Adrenal gland (tissue), 12 donors: ENCODE data around the gene GFOD2. TPM values are rescaled to one million over a fixed set of nuclear protein-coding genes. Genes with fewer than 3 reads are reported as not detected.

ENCODE experiments used
- DNase-seq, 7 donors: peaks; one replicate each; pipeline ENCODE4 v3.0.0-alpha.2; 2019 to 2020
- H3K27ac ChIP-seq, 5 donors: fragments of 200-600 bp; sonication (generic) in 4 of 5; 1 replicate in 3 of 5; 2 replicates in 2 of 5; pipeline versions ENCODE4 v1.5.1 to v1.8.0; 2016 to 2020; ENCODE audit warnings: mild to moderate bottlenecking in 1 of 5
- H3K27me3 ChIP-seq: fragments of 200-600 bp; 2 replicates; pipeline ENCODE4 v1.8.0; 2021
- H3K36me3 ChIP-seq, 2 donors: fragments of 200-600 bp; replicated peaks in 1 of 2; 1 replicate in 1 of 2; 2 replicates in 1 of 2; pipeline versions ENCODE4 v1.5.1 to v1.8.0; 2018 to 2022
- H3K4me1 ChIP-seq, 2 donors: fragments of 200-600 bp; replicated peaks in 1 of 2; 1 replicate in 1 of 2; 2 replicates in 1 of 2; pipeline versions ENCODE4 v1.5.1 to v1.8.0; 2018 to 2021
- H3K4me3 ChIP-seq, 4 donors: fragments of 200-600 bp; sonication (generic) in 3 of 4; one replicate each; pipeline ENCODE4 v1.5.1; 2016 to 2018
- H3K9me3 ChIP-seq, 3 donors: fragments of 200-600 bp; sonication (generic) in 1 of 3; replicated peaks in 1 of 3; 1 replicate in 2 of 3; 2 replicates in 1 of 3; pipeline versions ENCODE4 v1.5.1 to v1.8.0; 2016 to 2021
- CTCF ChIP-seq, 6 experiments: fragments of 450-650 bp in 4 of 6; fragments of 200-600 bp in 2 of 6; sonication (generic) in 1 of 6; IDR thresholded peaks; 1 replicate in 5 of 6; 2 replicates in 1 of 6; pipeline versions ENCODE4 v1.5.1 to v1.8.0; 2016 to 2021; ENCODE audit warnings: antibody characterized with exemption in 6 of 6, mild to moderate bottlenecking in 2 of 6, moderate library complexity in 1 of 6
- POLR2A ChIP-seq, 2 donors: fragments of 450-650 bp; IDR thresholded peaks; one replicate each; pipeline ENCODE4 v1.6.1; 2017; ENCODE audit warnings: antibody characterized with exemption in 2 of 2, mild to moderate bottlenecking in 2 of 2, moderate library complexity in 1 of 2
- WGBS, 4 donors: extraction: QIAGEN DNeasy Blood & Tissue Kit in 2 of 4; methylation state at CpG; one replicate each; pipeline versions ENCODE4 v1.1.5 to v1.1.7; 2013 to 2017; 5-methylcytosine and 5-hydroxymethylcytosine counted together
- intact Hi-C, 2 donors: fragments of 100-400 bp; cut with DNase I; formaldehyde crosslinking; loops; one replicate each; pipeline versions ENCODE4 v1.14.1 to v1.15.0; 2022 to 2023
- polyA plus RNA-seq, 3 donors: library from polyadenylated mRNA; stranded (reverse); fragments of 200-250 nt in 2 of 3; fragments of 350-450 nt in 1 of 3; fragmentation: Illumina TruSeq in 1 of 3; extraction: RNeasy Lipid Tissue Mini Kit (QIAGEN cat#74804) in 1 of 3; gene quantifications; one replicate each; pipeline ENCODE4 v1.2.3, GENCODE V29; 2013 to 2014
- total RNA-seq, 9 donors: library from RNA; depleted of rRNA in 4 of 9; stranded (reverse); fragments of >200 nt in 4 of 9; fragments of 120-200 nt in 1 of 9; fragmentation: NEBNext Ultra II Directional in 1 of 9; extraction: Animal tissue kit (Norgen Biotek cat#: 25700) in 1 of 9; gene quantifications; one replicate each; pipeline versions ENCODE4 v1.1.0 to v1.2.4, GENCODE V29; 2013 to 2023
- donor health status: healthy with polysubstance abuse.
- donor health status: Bipolar disorder and iron deficiency.
- donor health status: DM: yes; HTN: yes; CAD: no.
- donor health status: DM: no; HTN: no; CAD: no.
- donor health status: DM: no; HTN: no; CAD: no.
- donor health status: DM: yes; HTN: yes; CAD: no.

GFOD2 gene
- total and polyA plus RNA-seq, 12 donors: 14.2 to 43.5 (median 16.7) TPM

GRCh38 chr16:67651039-67651438 lies 68.1 kb downstream of the GFOD2 start:
- Histone ChIP-seq H3K27me3 (peaks cover 26% of the 10 kb centered on the region), H3K36me3 (no peaks in the 10 kb centered on the region), H3K4me1 (peaks cover 6% of the 10 kb centered on the region in 2 donors), H3K27ac (no peak overlapping the region), H3K9me3 (no peaks in the 10 kb centered on the region), H3K4me3 (no peak overlapping the region)
- WGBS, 4 donors: 83 to 95% (median 91%) methylated on average over 4 to 7 of the region's 7 CpGs
- TF ChIP-seq CTCF (IDR thresholded peaks at IDR 0.05) (no peak), POLR2A (IDR thresholded peaks at IDR 0.05) (no peak)
- intact Hi-C loops: no loop called here
- DNase-seq: no peak

- intact Hi-C loops: no loop called here
- Histone ChIP-seq H3K4me1 (peaks cover 6 to 8% of the 10 kb centered on the region in 2 donors), H3K9me3 (no peaks in the 10 kb centered on the region), H3K27me3 (peaks cover 36% of the 10 kb centered on the region), H3K36me3 (no peaks in the 10 kb centered on the region), H3K27ac (no peak overlapping the region), H3K4me3 (no peak overlapping the region)
- DNase-seq: no peak
- 63 to 74% (median 69%) methylated on average over 7 to 8 of the region's 8 CpGs for WGBS, 4 donors
- TF ChIP-seq POLR2A (IDR thresholded peaks at IDR 0.05): no peak
- TF ChIP-seq CTCF (IDR thresholded peaks at IDR 0.05): no peak
Measured at GRCh38 chr16:67650023-67650422, 69.1 kb downstream of the GFOD2 start.

- Histone ChIP-seq H3K27ac (no peak overlapping the region), H3K9me3 (no peaks in the 10 kb centered on the region), H3K36me3 (no peaks in the 10 kb centered on the region), H3K27me3 (peaks cover 37% of the 10 kb centered on the region), H3K4me3 (no peak overlapping the region), H3K4me1 (peaks cover 6 to 13% of the 10 kb centered on the region in 2 donors)
- peak in 2 of 7 donors; percentile 40 to 52 for DNase-seq
- 13 to 45% (median 25%) methylated on average over 14 to 34 of the region's 34 CpGs for WGBS, 4 donors
- no peak for TF ChIP-seq POLR2A (IDR thresholded peaks at IDR 0.05)
- no peak for TF ChIP-seq CTCF (IDR thresholded peaks at IDR 0.05)
- intact Hi-C loops: loop anchor here in 1 of 2 donors (5.0 kb wide), 1 partner anchor 102 kb away; no protein-coding TSS in a partner anchor
Measured at GRCh38 chr16:67649494-67649931, 69.6 kb downstream of the GFOD2 start.

- H3K4me1 ChIP-seq: peaks cover 6 to 15% of the 10 kb centered on the region in 2 donors
- intact Hi-C loops: loop anchor here in 1 of 2 donors (5.0 kb wide), 1 partner anchor 102 kb away; no protein-coding TSS in a partner anchor
- H3K4me3 ChIP-seq: no peak overlapping the region
Measured at GRCh38 chr16:67648764-67649407, 70.2 kb downstream of the GFOD2 start.

More at GRCh38 chr16:67648764-67649407, 70.2 kb downstream of the GFOD2 start:
- DNase-seq: no peak
- no peak for TF ChIP-seq POLR2A (IDR thresholded peaks at IDR 0.05)
- TF ChIP-seq CTCF (IDR thresholded peaks at IDR 0.05): no peak
- H3K27me3 ChIP-seq: peaks cover 32% of the 10 kb centered on the region
- WGBS, 4 donors: 47 to 74% (median 61%) methylated on average over 12 to 35 of the region's 35 CpGs
- H3K9me3 ChIP-seq: no peaks in the 10 kb centered on the region
- no peaks in the 10 kb centered on the region for H3K36me3 ChIP-seq
- H3K27ac ChIP-seq: no peak overlapping the region
